Stomach (tissue), 9 donors: Measurements from ENCODE around the gene NLRC5. TPM values are rescaled to one million over a fixed set of nuclear protein-coding genes. Genes with fewer than 3 reads are reported as not detected.

ENCODE experiments used
- DNase-seq, 2 donors: peaks; one replicate each; pipeline versions ENCODE4 v3.0.0 to v3.0.0-alpha.2; 2013 to 2019
- H3K27ac ChIP-seq, 5 donors: fragments of 200-600 bp in 4 of 5; sonication (generic) in 4 of 5; one replicate each; pipeline ENCODE4 v1.5.1; 2013 to 2019; ENCODE audit warnings: mild to moderate bottlenecking in 1 of 5, moderate library complexity in 1 of 5
- H3K27me3 ChIP-seq, 3 donors: fragments of 200-600 bp; sonication (generic); one replicate each; pipeline ENCODE4 v1.5.1; 2017 to 2019; ENCODE audit warnings: mixed run types in 1 of 3
- H3K36me3 ChIP-seq, 4 donors: fragments of 200-600 bp; sonication (generic); 1 replicate in 3 of 4; 2 replicates in 1 of 4; pipeline ENCODE4 v1.5.1; 2016 to 2019
- H3K4me1 ChIP-seq, 4 donors: fragments of 200-600 bp; sonication (generic); one replicate each; pipeline ENCODE4 v1.5.1; 2016 to 2019
- H3K4me3 ChIP-seq, 4 donors: fragments of 200-600 bp; sonication (generic) in 3 of 4; one replicate each; pipeline ENCODE4 v1.5.1; 2016 to 2019; ENCODE audit warnings: mild to moderate bottlenecking in 1 of 4
- H3K9me3 ChIP-seq, 4 donors: fragments of 200-600 bp; sonication (generic); one replicate each; pipeline ENCODE4 v1.5.1; 2016 to 2019
- EP300 ChIP-seq: sonication (generic); formaldehyde crosslinking; IDR thresholded peaks from one replicate; pipeline ENCODE4 v1.6.1; 2017; ENCODE audit warnings: antibody characterized with exemption
- POLR2A ChIP-seq, 4 donors: fragments of 450-650 bp; IDR thresholded peaks; one replicate each; pipeline ENCODE4 v1.6.1; 2016; ENCODE audit warnings: antibody characterized with exemption in 4 of 4, control low read depth in 2 of 4, mild to moderate bottlenecking in 1 of 4, moderate library complexity in 1 of 4
- POLR2AphosphoS5 ChIP-seq, 3 donors: sonication (generic); formaldehyde crosslinking; IDR thresholded peaks; one replicate each; pipeline ENCODE4 v1.6.1; 2016; ENCODE audit warnings: antibody characterized with exemption in 3 of 3
- WGBS, 5 donors: extraction: QIAGEN DNeasy Blood & Tissue Kit in 3 of 5; methylation state at CpG; one replicate each; pipeline versions ENCODE4 v1.1.5 to v1.1.7; 2013 to 2018; 5-methylcytosine and 5-hydroxymethylcytosine counted together
- intact Hi-C: fragments of 100-400 bp; cut with DNase I; formaldehyde crosslinking; loops from one replicate; pipeline ENCODE4 v1.15.1; 2023; ENCODE audit warnings: low total_unique reads
- polyA plus RNA-seq, 3 donors: library from polyadenylated mRNA; stranded (reverse); fragments of 200-250 nt; gene quantifications; one replicate each; pipeline ENCODE4 v1.2.3, GENCODE V29; 2013
- total RNA-seq, 5 donors: library from RNA; depleted of rRNA; stranded (reverse); fragments of >200 nt; gene quantifications; one replicate each; pipeline versions ENCODE4 v1.1.0 to v1.2.3, GENCODE V29; 2014 to 2016
- TF ChIP-seq, protein P1 (sequence below), 7 experiments: fragments of 450-650 bp in 4 of 7; fragments of 200-600 bp in 3 of 7; sonication (generic) in 3 of 7; IDR thresholded peaks; one replicate each; pipeline ENCODE4 v1.5.1; 2016 to 2019; ENCODE audit warnings: antibody characterized with exemption in 7 of 7, control low read depth in 2 of 7, mild to moderate bottlenecking in 1 of 7
- donor health status: healthy with polysubstance abuse.
- donor health status: Bipolar disorder and iron deficiency.
- donor health status: healthy.

Gene NLRC5
- total and polyA plus RNA-seq, 8 donors = 11.7 to 265 (median 29.4) TPM

DNA sequence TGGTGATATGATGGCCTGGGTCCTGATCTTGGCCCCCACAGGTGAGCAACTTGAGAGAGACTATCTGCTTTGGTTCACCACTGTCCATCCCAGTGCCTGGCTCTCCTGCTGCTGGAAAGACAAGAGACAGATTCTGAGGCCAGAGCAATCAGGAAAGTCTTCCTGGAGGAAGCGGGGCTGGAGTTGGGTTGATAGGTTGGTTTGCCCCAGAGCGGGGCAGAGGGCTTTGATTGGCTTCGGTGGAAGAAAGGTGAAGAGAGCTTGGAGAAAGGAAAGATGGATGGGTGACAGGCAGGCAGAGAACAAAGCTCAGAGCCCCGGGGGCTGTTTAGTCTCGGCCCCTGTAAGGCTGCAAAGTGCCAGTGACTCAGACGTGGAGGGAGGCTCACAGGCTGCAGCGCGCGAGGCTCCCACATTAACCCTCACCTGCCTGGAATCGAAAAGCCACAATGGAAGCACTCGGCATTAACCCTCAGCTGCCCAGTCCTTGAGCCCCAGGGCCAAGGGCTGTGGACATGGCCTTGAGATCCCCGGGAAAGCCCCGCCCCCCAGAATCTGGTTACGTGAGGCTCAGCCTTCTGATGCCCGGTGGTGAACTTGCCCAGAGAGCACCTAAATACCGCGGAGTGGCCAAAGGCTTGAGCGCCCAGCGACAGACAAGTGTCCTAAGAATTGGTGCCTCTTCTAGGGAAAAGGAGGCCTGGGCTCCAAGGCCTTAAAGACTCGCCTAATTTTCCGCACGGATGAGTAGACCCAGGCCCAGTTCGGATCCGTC lies 102.0 kb downstream of the NLRC5 start:
- intact Hi-C loops = no loop called here
- peak overlapping the region in 4 of 5 donors; percentile 73 to 87 (median 78) for H3K27ac ChIP-seq

DNA sequence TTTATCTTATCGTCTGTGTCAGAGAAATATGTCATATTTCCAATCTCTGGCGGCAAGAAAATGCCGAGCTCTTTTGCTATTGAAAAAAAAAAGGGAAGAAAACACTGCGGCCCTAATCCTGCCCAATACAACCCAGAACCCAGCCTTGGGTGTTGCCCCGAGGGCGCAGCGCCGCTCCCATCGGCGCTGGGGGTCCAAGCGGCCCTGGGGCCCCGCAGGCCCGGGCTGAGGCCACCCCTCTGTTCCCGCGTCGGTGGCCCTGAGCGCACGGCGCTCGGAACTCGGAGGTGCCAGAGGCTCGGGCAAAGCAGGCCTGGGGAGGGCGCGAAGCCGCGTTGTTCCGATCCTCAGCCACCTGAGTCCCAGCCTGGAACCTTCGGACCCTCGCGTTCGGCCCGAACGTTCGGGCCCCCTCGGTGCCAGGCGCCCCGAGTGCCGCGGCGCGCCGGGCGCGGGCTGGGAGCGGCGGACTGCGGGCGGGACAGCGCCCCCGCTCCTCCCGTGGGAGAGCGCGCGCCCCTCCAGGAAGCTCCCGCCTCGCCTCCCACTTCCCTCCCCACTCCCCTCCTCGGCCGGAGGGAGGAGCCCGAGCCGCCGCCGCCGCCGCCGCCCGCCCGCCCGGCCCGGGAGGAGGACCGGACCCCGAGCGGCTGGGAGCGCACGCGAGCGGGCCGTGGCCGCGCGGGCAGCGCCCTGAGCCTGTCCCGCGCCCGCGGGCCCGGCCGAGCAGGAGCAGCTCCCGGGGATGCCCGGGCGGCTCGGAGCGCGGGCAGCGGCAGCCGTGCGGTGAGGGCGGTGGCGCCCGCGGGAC lies 102.8 kb downstream of the NLRC5 start, which contains the start of gene CPNE2:
CPNE2 (plus strand) TSS at position 609 of the 811 bp plus-strand sequence. CDS start 18,160 bp downstream, outside the sequence.
- Histone ChIP-seq H3K27ac (peak within 1 kb of the TSS; percentile 12 to 87 (median 75)), H3K4me3 (peak within 1 kb of the TSS; percentile 70 to 90 (median 79)), H3K27me3 (peaks cover 0 to 7% (median 0%) of the 10 kb centered on the region in 3 donors), H3K4me1 (peaks cover 22 to 35% (median 26%) of the 10 kb centered on the region in 4 donors), H3K36me3 (no peaks in the 10 kb centered on the region), H3K9me3 (no peaks in the 10 kb centered on the region)
- intact Hi-C loops = no loop called here
- WGBS, 5 donors = 0 to 2% (median 1%) methylated on average over 13 to 99 of the region's 100 CpGs
- TF ChIP-seq EP300 = no peak
- TF ChIP-seq, protein P1, sequence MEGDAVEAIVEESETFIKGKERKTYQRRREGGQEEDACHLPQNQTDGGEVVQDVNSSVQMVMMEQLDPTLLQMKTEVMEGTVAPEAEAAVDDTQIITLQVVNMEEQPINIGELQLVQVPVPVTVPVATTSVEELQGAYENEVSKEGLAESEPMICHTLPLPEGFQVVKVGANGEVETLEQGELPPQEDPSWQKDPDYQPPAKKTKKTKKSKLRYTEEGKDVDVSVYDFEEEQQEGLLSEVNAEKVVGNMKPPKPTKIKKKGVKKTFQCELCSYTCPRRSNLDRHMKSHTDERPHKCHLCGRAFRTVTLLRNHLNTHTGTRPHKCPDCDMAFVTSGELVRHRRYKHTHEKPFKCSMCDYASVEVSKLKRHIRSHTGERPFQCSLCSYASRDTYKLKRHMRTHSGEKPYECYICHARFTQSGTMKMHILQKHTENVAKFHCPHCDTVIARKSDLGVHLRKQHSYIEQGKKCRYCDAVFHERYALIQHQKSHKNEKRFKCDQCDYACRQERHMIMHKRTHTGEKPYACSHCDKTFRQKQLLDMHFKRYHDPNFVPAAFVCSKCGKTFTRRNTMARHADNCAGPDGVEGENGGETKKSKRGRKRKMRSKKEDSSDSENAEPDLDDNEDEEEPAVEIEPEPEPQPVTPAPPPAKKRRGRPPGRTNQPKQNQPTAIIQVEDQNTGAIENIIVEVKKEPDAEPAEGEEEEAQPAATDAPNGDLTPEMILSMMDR (IDR thresholded peaks at IDR 0.05) = no peak
- peak in 2 of 3 donors; percentile 28 to 31 for TF ChIP-seq POLR2AphosphoS5 (IDR thresholded peaks at IDR 0.05)
- DNase-seq = peak; percentile 59 to 90

More for the DNA sequence above, 102.0 kb downstream of the NLRC5 start:
- Histone ChIP-seq H3K9me3 (no peaks in the 10 kb centered on the region), H3K36me3 (no peaks in the 10 kb centered on the region), H3K4me3 (peak overlapping the region; percentile 70 to 90 (median 79)), H3K27me3 (peaks cover 0 to 7% (median 0%) of the 10 kb centered on the region in 3 donors), H3K4me1 (peaks cover 22 to 35% (median 26%) of the 10 kb centered on the region in 4 donors)
- TF ChIP-seq POLR2AphosphoS5 (IDR thresholded peaks at IDR 0.05) (no peak), EP300 (no peak), POLR2A (IDR thresholded peaks at IDR 0.05) (no peak)
- TF ChIP-seq, protein P1 (IDR thresholded peaks at IDR 0.05) = no peak
- DNase-seq = peak; percentile 33 to 77
- WGBS, 5 donors = 10 to 26% (median 20%) methylated on average over 20 to 24 of the region's 24 CpGs

DNA sequence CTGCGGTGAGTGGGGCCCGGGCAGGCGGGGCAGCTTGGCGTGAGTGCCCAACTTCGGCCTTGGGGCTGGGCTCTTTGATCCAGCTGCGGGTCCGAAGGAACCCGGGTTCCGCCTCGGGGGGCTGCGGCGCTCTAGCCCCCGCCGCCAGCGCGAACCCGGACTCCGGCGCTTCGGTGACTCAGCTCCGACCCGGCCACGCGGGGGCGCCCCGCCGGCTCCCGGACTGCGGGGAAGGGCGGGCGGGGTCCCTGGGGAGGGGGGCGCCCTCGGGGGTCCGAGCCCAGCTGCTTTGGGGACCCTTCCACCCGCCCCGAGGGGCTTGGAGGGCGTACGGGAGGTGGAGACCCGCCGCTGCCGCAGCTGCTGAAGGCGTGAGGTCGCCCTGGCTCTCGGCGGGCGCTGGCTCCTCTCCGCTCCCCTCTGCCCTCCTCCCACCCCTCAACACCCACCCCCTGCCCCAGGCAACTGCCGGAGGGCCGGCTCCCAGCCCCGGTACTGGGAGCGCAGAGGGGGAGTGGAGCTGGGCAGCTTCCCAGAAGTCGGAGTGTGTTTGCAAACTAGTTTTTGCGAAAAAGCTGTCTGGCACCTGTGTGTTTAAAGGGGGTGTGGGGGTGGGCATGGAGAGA lies 103.5 kb downstream of the NLRC5 start:
- Histone ChIP-seq H3K36me3 (no peaks in the 10 kb centered on the region), H3K4me1 (peaks cover 22 to 35% (median 26%) of the 10 kb centered on the region in 4 donors), H3K27me3 (peaks cover 0 to 7% (median 0%) of the 10 kb centered on the region in 3 donors), H3K9me3 (no peaks in the 10 kb centered on the region), H3K4me3 (peak overlapping the region; percentile 70 to 90 (median 79)), H3K27ac (peak overlapping the region; percentile 12 to 87 (median 75))
- TF ChIP-seq, protein P1 (IDR thresholded peaks at IDR 0.05) = peak in 3 of 7 experiments; percentile 41 to 57 (median 43)
- TF ChIP-seq EP300 (no peak), POLR2AphosphoS5 (IDR thresholded peaks at IDR 0.05) (no peak), POLR2A (IDR thresholded peaks at IDR 0.05) (no peak)
- peak; percentile 46 to 78 for DNase-seq
- intact Hi-C loops = no loop called here
- 0 to 1% (median 0%) methylated on average over 24 to 53 of the region's 53 CpGs; no CpG with 5 or more reads in 1 of the 5 donors for WGBS, 5 donors
